Measurements from ENCODE around the gene FBRSL1. TPM values are rescaled to one million over a fixed set of nuclear protein-coding genes. Genes with fewer than 3 reads are reported as not detected.

Gene FBRSL1
- total RNA-seq, 1 donor from 2014 or later, result 211 TPM

- H3K36me3 Mint-ChIP-seq (ENCODE audit: unreplicated experiment), result peaks cover 21% of the 10 kb centered on the region
- no peak overlapping the region for H3K27ac Mint-ChIP-seq (ENCODE audit: unreplicated experiment)
- DNase-seq, result no peak
- H3K9me3 Mint-ChIP-seq (ENCODE audit: unreplicated experiment), result peaks cover 18% of the 10 kb centered on the region
- H3K27me3 Mint-ChIP-seq (ENCODE audit: unreplicated experiment), result peaks cover 24% of the 10 kb centered on the region
- H3K4me3 Mint-ChIP-seq (ENCODE audit: unreplicated experiment), result no peak overlapping the region
- peaks cover 11% of the 10 kb centered on the region for H3K4me1 Mint-ChIP-seq (ENCODE audit: low read depth, unreplicated experiment)
- TF ChIP-seq CTCF (IDR thresholded peaks at IDR 0.05; ENCODE audit: partially characterized antibody, unreplicated experiment), result no peak
Measured at GRCh38 chr12:132539016-132539773, 49.2 kb downstream of the FBRSL1 start.

- Mint-ChIP-seq H3K4me1 (ENCODE audit: low read depth, unreplicated experiment) (peaks cover 12% of the 10 kb centered on the region), H3K27ac (ENCODE audit: unreplicated experiment) (no peak overlapping the region), H3K9me3 (ENCODE audit: unreplicated experiment) (peaks cover 17% of the 10 kb centered on the region), H3K27me3 (ENCODE audit: unreplicated experiment) (peaks cover 21% of the 10 kb centered on the region), H3K4me3 (ENCODE audit: unreplicated experiment) (no peak overlapping the region), H3K36me3 (ENCODE audit: unreplicated experiment) (peaks cover 21% of the 10 kb centered on the region)
- DNase-seq, result no peak
- no peak for TF ChIP-seq CTCF (IDR thresholded peaks at IDR 0.05; ENCODE audit: partially characterized antibody, unreplicated experiment)
Measured at GRCh38 chr12:132540436-132540835, 50.5 kb downstream of the FBRSL1 start.

GRCh38 chr12:132541200-132541599 lies 51.2 kb downstream of the FBRSL1 start:
- H3K27ac Mint-ChIP-seq (ENCODE audit: unreplicated experiment), result no peak overlapping the region
- H3K4me3 Mint-ChIP-seq (ENCODE audit: unreplicated experiment), result no peak overlapping the region
- peaks cover 15% of the 10 kb centered on the region for H3K27me3 Mint-ChIP-seq (ENCODE audit: unreplicated experiment)
- DNase-seq, result no peak
- H3K9me3 Mint-ChIP-seq (ENCODE audit: unreplicated experiment), result peaks cover 14% of the 10 kb centered on the region
- H3K36me3 Mint-ChIP-seq (ENCODE audit: unreplicated experiment), result peaks cover 14% of the 10 kb centered on the region
- TF ChIP-seq CTCF (IDR thresholded peaks at IDR 0.05; ENCODE audit: partially characterized antibody, unreplicated experiment), result no peak
- H3K4me1 Mint-ChIP-seq (ENCODE audit: low read depth, unreplicated experiment), result peaks cover 12% of the 10 kb centered on the region

GRCh38 chr12:132541996-132542395 lies 52.0 kb downstream of the FBRSL1 start:
- H3K4me1 Mint-ChIP-seq (ENCODE audit: low read depth, unreplicated experiment), result peaks cover 12% of the 10 kb centered on the region
- H3K9me3 Mint-ChIP-seq (ENCODE audit: unreplicated experiment), result peaks cover 7% of the 10 kb centered on the region
- H3K27ac Mint-ChIP-seq (ENCODE audit: unreplicated experiment), result no peak overlapping the region
- H3K27me3 Mint-ChIP-seq (ENCODE audit: unreplicated experiment), result peaks cover 9% of the 10 kb centered on the region
- no peak for TF ChIP-seq CTCF (IDR thresholded peaks at IDR 0.05; ENCODE audit: partially characterized antibody, unreplicated experiment)
- peaks cover 6% of the 10 kb centered on the region for H3K36me3 Mint-ChIP-seq (ENCODE audit: unreplicated experiment)
- no peak for DNase-seq
- no peak overlapping the region for H3K4me3 Mint-ChIP-seq (ENCODE audit: unreplicated experiment)

- no peak for TF ChIP-seq CTCF (IDR thresholded peaks at IDR 0.05; ENCODE audit: partially characterized antibody, unreplicated experiment)
- H3K4me1 Mint-ChIP-seq (ENCODE audit: low read depth, unreplicated experiment), result peaks cover 12% of the 10 kb centered on the region
- DNase-seq, result peak; percentile 54
- peak overlapping the region; percentile 82 for H3K27ac Mint-ChIP-seq (ENCODE audit: unreplicated experiment)
- H3K9me3 Mint-ChIP-seq (ENCODE audit: unreplicated experiment), result peaks cover 7% of the 10 kb centered on the region
- H3K36me3 Mint-ChIP-seq (ENCODE audit: unreplicated experiment), result peaks cover 6% of the 10 kb centered on the region
- H3K27me3 Mint-ChIP-seq (ENCODE audit: unreplicated experiment), result peaks cover 5% of the 10 kb centered on the region
- H3K4me3 Mint-ChIP-seq (ENCODE audit: unreplicated experiment), result peak overlapping the region; percentile 55
Measured at GRCh38 chr12:132542661-132543060, 52.7 kb downstream of the FBRSL1 start.

All from glutamatergic neuron (in vitro differentiated cells).